Ascending aorta (tissue), 2 donors: Measurements from ENCODE around the gene TLE2. TPM values are rescaled to one million over a fixed set of nuclear protein-coding genes. Genes with fewer than 3 reads are reported as not detected.
"Not testable (repeated sequence)": the region's sequence is repeated elsewhere in the genome, so short reads cannot be mapped to it uniquely, and the experiment has no call there.

ENCODE experiments used
- DNase-seq, 2 donors: peaks; one replicate each; pipeline ENCODE4 v3.0.0-alpha.2; 2019; ENCODE audit warnings: low spot score in 2 of 2
- H3K27ac ChIP-seq, 2 donors: fragments of 200-600 bp; sonication (generic); one replicate each; pipeline ENCODE4 v1.5.1; 2016 to 2017; ENCODE audit warnings: mild to moderate bottlenecking in 1 of 2
- H3K27me3 ChIP-seq: fragments of 200-600 bp; sonication (generic); one replicate; pipeline ENCODE4 v1.5.1; 2017
- H3K36me3 ChIP-seq, 2 donors: fragments of 200-600 bp; sonication (generic); one replicate each; pipeline ENCODE4 v1.5.1; 2016
- H3K4me1 ChIP-seq, 2 donors: fragments of 200-600 bp; sonication (generic); one replicate each; pipeline ENCODE4 v1.5.1; 2016 to 2017; ENCODE audit warnings: mild to moderate bottlenecking in 1 of 2
- H3K4me3 ChIP-seq, 2 donors: fragments of 200-600 bp; sonication (generic); one replicate each; pipeline ENCODE4 v1.5.1; 2016 to 2017; ENCODE audit warnings: mild to moderate bottlenecking in 1 of 2
- H3K9me3 ChIP-seq, 2 donors: fragments of 200-600 bp; sonication (generic); one replicate each; pipeline ENCODE4 v1.5.1; 2016
- intact Hi-C: fragments of 100-400 bp; cut with DNase I; formaldehyde crosslinking; loops from one replicate; pipeline ENCODE4 v1.15.1; 2023
- total RNA-seq: library from RNA; depleted of rRNA; stranded (reverse); fragments of >200 nt; gene quantifications from one replicate; pipeline ENCODE4 v1.1.0, GENCODE V29; 2016
- TF ChIP-seq, protein P1 (sequence below), 3 experiments: fragments of 200-600 bp in 2 of 3; fragments of 450-650 bp in 1 of 3; sonication (generic) in 2 of 3; IDR thresholded peaks; one replicate each; pipeline ENCODE4 v1.5.1; 2016 to 2019; ENCODE audit warnings: antibody characterized with exemption in 3 of 3, mild to moderate bottlenecking in 1 of 3, moderate library complexity in 1 of 3

Gene TLE2
- total RNA-seq, 1 donor from 2014 or later, result 86.3 TPM

DNA sequence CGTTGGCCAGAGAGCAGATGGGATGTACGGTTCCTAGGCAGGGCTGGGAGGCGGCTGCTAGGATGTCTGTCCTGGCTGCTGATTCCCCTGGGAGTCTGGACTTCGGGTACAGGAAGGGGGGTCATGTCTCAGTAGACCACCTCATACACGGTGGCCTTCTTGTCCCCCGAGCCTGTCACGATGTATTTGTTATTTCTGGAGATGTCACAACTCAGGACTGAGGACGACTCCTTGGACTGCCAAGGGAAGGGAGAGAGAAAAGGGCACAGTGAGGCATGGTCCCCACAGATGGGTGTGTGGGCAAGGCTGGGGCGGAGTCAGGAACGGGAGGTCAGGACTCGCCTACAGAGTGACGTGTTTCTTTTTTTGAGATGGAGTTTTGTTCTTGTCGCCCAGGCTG, 31.4 kb downstream of the TLE2 start:
- Histone ChIP-seq H3K9me3 (no peaks in the 10 kb centered on the region), H3K4me1 (no peaks in the 10 kb centered on the region), H3K36me3 (peaks cover 0 to 15% of the 10 kb centered on the region in 2 donors), H3K4me3 (no peak overlapping the region), H3K27me3 (no peaks in the 10 kb centered on the region), H3K27ac (no peak overlapping the region)
- intact Hi-C loops, result loop anchor here (5.0 kb wide), 1 partner anchor 220 kb away; no protein-coding TSS in a partner anchor
- DNase-seq, result no peak
- TF ChIP-seq, protein P1, sequence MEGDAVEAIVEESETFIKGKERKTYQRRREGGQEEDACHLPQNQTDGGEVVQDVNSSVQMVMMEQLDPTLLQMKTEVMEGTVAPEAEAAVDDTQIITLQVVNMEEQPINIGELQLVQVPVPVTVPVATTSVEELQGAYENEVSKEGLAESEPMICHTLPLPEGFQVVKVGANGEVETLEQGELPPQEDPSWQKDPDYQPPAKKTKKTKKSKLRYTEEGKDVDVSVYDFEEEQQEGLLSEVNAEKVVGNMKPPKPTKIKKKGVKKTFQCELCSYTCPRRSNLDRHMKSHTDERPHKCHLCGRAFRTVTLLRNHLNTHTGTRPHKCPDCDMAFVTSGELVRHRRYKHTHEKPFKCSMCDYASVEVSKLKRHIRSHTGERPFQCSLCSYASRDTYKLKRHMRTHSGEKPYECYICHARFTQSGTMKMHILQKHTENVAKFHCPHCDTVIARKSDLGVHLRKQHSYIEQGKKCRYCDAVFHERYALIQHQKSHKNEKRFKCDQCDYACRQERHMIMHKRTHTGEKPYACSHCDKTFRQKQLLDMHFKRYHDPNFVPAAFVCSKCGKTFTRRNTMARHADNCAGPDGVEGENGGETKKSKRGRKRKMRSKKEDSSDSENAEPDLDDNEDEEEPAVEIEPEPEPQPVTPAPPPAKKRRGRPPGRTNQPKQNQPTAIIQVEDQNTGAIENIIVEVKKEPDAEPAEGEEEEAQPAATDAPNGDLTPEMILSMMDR (IDR thresholded peaks at IDR 0.05), result no peak

DNA sequence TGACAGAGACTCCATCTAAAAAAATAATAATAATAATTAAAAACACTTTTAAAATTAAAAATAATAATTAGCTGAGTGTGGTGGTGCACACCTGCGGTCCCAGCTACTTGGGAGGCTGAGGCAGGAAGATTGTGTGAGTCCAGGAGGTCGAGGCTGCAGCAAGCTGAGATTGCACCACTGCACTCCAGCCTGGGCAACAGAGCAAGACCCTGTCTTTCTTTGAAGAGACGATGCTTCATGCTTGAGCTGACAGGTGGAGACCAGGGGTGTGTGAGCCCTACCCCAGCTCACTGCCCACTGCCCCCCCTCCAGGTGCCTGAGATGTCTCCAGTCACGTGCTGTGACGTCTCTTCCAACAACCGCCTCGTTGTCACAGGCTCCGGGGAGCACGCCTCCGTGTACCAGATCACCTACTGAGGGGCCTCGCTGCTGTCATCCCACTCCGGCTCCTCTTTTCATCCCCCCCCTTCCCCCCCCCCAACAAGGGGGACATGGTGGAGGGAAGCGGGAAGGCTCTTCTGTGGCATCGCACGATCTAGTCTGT, 34.4 kb downstream of the TLE2 start:
- TF ChIP-seq, protein P1 (IDR thresholded peaks at IDR 0.05), result no peak
- no peaks in the 10 kb centered on the region for H3K27me3 ChIP-seq
- no peak overlapping the region for H3K4me3 ChIP-seq
- no peak overlapping the region for H3K27ac ChIP-seq
- intact Hi-C loops, result loop anchor here (5.0 kb wide), 1 partner anchor 223 kb away; no protein-coding TSS in a partner anchor
- H3K36me3 ChIP-seq, result peaks cover 0 to 14% of the 10 kb centered on the region in 2 donors
- DNase-seq, result no peak
- H3K9me3 ChIP-seq, result no peaks in the 10 kb centered on the region
- H3K4me1 ChIP-seq, result no peaks in the 10 kb centered on the region

DNA sequence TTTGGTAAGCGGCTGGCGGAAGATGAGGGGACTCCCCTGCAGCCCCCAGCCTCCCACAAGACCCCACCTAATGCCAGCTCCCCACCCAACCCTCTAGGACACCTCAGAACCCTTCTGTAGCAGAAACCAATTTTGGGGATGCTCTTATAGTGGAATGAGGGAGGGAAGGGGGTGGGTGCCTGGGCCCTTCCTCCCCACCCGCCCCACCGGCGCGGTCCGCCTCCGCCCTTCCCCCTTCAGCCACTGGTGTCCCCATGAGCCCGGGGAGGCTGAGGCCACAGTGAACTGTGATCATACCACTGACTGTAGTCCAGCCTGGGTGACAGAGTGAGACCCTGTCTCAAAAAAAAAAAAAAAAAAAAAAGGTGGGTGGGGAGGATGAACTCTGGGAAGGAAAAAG, 35.5 kb downstream of the TLE2 start:
- no peaks in the 10 kb centered on the region for H3K27me3 ChIP-seq
- no peak for DNase-seq
- H3K27ac ChIP-seq, result no peak overlapping the region
- peaks cover 0 to 6% of the 10 kb centered on the region in 2 donors for H3K36me3 ChIP-seq
- intact Hi-C loops, result no loop called here
- H3K4me3 ChIP-seq, result no peak overlapping the region
- no peaks in the 10 kb centered on the region for H3K4me1 ChIP-seq
- TF ChIP-seq, protein P1 (IDR thresholded peaks at IDR 0.05), result no peak
- H3K9me3 ChIP-seq, result no peaks in the 10 kb centered on the region

DNA sequence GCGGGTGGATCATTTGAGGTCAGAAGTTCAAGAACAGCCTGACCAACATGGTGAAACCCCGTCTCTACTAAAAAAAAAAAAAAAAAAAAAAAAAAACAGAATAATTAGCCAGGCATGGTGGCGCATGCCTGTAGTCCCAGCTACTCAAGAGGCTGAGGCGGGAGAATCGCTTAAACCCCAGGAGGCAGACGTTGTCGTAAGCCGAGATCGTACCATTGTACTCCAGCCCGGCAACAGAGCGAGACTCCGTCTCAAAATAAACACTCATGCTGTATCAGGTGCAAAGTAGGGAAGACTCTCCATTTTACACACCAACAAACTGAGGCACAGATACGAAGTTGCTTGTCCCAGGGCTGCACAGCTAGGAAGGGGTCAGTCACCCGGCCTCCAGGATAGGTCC, 36.1 kb downstream of the TLE2 start:
- no peaks in the 10 kb centered on the region for H3K9me3 ChIP-seq
- DNase-seq, result no peak
- H3K4me1 ChIP-seq, result no peaks in the 10 kb centered on the region
- TF ChIP-seq, protein P1 (IDR thresholded peaks at IDR 0.05), result no peak
- intact Hi-C loops, result no loop called here
- no peaks in the 10 kb centered on the region for H3K27me3 ChIP-seq
- H3K4me3 ChIP-seq, result no peak overlapping the region
- no peak overlapping the region for H3K27ac ChIP-seq
- peaks cover 0 to 5% of the 10 kb centered on the region in 2 donors for H3K36me3 ChIP-seq

DNA sequence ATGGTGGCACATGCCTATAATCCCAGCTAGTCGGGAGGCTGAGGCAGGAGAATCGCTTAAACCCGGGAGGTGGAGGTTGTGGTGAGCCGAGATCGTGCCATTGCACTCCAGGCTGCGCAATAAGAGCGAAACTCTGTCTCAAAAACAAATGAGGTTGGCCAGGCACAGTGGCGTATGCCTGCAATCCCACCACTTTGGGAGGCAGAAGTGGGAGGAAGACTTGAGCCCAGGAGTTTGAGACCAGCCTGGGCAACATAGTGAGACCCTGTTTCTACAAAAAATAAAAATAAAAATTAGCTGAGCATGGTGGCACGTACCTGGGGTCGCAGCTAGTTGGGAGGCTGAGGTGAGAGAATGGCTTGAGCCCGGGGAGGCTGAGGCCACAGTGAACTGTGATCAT, 36.7 kb downstream of the TLE2 start:
- H3K27ac ChIP-seq, H3K27me3 ChIP-seq, H3K4me1 ChIP-seq, H3K36me3 ChIP-seq, H3K9me3 ChIP-seq, H3K4me3 ChIP-seq, intact Hi-C loops, DNase-seq: not testable (repeated sequence)

DNA sequence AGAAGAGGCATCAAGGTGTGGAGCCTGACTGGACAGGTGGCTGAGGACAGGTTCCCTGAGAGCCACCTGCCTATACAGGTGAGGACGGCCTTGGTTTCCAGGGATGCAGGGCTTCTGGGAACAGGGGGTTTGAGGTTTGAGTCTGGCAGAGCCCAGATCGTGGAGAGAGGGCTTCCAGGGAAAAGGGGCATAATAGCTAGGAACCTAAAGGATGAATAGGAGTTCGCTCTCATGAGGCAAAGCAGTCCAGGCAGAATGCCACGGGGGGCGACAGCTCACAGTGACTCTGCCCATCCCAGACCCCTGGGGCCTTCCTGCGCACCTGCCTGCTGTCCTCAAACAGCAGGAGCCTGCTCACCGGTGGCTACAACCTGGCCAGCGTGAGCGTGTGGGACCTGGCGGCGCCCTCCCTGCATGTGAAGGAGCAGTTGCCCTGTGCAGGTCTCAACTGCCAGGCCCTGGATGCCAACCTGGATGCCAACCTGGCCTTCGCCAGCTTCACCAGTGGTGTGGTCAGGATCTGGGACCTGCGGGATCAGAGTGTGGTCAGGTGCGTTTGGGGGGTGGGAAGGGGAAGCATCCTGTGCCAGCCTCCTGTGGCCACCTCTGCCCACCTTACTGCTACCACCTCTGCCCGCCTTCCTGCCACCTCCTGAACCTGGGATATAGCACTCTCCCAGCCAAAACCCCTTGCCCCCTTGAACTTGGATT, 39.7 kb downstream of the TLE2 start:
- H3K36me3 ChIP-seq, result no peaks in the 10 kb centered on the region
- no peak for DNase-seq
- TF ChIP-seq, protein P1 (IDR thresholded peaks at IDR 0.05), result no peak
- intact Hi-C loops, result no loop called here
- H3K27ac ChIP-seq, result no peak overlapping the region
- H3K27me3 ChIP-seq, result no peaks in the 10 kb centered on the region
- no peak overlapping the region for H3K4me3 ChIP-seq
- H3K4me1 ChIP-seq, result peaks cover 2% of the 10 kb centered on the region in 2 donors
- H3K9me3 ChIP-seq, result no peaks in the 10 kb centered on the region
